Fibroblast of skin of back (primary cell): ENCODE measurements around the gene MMS22L.
A peak's percentile ranks its signal among the peaks of the same experiment; 100 is the strongest.

Experiments used
- DNase-seq: peaks from one replicate; pipeline ENCODE4 v3.0.0-alpha.2; 2013

MMS22L gene

DNA sequence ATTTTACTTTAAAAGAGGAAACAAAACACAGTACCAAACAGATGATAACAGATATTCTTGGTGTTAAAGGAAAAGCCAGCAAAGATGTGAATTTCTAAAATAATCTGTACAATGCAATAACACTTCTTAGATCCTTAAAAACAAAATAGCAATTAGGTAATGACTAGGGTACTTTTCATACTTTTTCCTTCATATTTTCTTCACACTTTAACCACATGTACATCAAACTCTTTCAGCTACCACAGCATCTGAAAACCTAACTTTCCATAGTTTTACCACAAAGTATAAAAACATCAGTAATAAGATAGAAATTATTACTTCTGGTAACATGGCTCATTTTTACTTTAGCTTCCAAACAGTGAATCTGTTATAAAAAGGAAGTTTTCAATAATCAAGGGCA is 141.3 kb downstream of the MMS22L start:
- DNase-seq = no peak

DNA sequence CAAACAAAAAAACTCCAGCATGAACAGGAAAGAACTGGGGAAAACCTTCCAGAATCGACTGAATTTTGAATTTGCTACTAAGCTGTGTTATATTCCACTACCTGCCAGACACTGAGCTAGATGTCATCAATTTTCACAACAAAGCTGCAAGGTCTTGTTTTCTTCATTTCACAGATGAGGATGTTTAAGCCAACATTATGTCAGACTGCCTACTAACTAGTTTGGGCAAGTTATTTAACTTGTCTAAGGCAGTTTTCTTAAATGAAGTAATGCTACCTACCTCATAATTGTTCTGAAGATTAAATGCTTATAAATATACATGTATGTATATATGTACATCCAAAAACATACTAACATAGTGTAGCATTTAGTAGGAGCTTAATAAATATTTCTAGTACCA is 144.4 kb downstream of the MMS22L start:
- no peak for DNase-seq

GRCh38 chr6:97136626-97137358 is 146.2 kb downstream of the MMS22L start:
- DNase-seq = no peak

DNA sequence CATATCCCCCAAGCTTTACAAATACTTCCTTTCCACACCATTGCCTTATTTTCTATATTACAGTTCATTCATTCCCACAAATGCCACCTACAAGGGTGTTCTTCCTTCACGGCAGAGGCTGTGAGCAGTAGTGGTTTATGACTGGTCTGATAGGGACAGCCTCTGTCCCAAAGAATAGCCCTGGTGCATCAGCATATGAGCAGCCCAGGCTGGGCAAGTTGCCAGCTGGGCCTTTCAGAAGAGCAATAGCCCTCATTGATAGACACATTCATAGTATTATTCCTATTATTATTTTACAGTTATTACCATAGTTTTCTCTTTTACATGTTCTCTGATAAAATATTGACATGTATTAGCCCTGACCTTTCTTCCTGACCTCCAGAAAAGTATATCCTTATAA is 149.9 kb downstream of the MMS22L start:
- DNase-seq = peak; percentile 4

DNA sequence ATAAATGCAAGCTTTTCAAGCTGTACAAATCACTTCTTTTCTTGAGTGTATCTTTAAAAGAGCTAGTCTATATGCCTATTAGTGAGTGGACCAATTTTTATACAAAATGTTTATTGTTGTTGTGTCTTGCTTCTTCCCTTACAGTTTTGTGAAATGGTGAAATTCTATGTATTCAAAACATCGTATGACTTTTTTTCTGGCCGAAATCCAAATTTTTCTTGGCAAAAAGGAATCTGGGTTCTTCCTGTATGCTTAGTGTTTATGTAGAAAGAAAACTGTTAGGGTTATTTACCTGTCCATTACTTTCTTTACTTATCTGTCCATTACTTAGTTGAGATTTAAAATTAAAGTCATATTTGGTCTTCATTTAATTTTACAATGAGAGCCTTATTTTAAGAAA is 153.9 kb downstream of the MMS22L start:
- DNase-seq = no peak

DNA sequence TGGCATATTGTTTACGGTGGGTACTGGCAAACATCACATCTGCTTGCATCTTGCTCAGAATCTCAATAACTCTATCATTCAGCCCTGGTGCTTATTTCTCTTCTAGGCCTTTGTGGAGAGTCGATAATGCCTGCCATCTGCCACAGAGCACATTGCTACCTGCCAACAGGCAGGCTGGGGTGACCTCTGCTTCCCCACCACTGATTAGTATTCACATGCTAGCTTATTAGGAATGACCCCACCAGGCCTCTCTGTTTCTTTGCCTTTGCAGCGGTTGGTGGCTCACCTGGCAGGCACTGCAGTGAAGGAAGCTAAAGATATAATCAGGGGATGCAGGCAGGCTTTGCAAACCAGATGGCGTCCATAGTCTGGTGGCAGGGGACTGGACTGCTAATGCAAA is 154.5 kb downstream of the MMS22L start:
- no peak for DNase-seq

GRCh38 chr6:97123652-97124051 is 159.4 kb downstream of the MMS22L start:
- DNase-seq = no peak

- no peak for DNase-seq
Measured at GRCh38 chr6:97123112-97123511, 159.9 kb downstream of the MMS22L start.

GRCh38 chr6:97120511-97120910 is 162.5 kb downstream of the MMS22L start:
- no peak for DNase-seq

GRCh38 chr6:97114645-97115044 is 168.4 kb downstream of the MMS22L start:
- no peak for DNase-seq

- no peak for DNase-seq
Measured at GRCh38 chr6:97113170-97113569, 169.8 kb downstream of the MMS22L start.

- no peak for DNase-seq
Measured at GRCh38 chr6:97111243-97111642, 171.8 kb downstream of the MMS22L start.

DNA sequence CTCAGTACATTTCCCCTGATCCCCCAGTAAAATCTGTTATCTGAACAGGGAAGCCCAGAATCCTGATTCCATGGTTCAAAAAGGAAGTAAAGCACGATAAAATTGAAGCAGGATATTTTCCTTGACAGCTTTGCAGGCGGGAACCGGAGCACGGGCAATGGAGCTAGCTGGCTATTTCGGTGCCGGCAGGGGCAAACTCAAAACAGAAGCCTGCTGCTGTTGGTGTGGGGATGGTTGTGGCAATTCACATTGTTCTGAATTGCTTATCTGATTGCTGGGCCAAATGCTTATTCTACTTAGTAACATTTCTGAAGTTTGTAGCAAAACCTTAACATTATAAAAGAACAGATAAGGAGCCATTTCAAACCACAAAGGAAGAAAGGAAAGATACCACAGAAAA is 172.4 kb downstream of the MMS22L start:
- no peak for DNase-seq

GRCh38 chr6:97110149-97110548 is 172.9 kb downstream of the MMS22L start:
- DNase-seq = no peak

GRCh38 chr6:97109444-97109843 is 173.6 kb downstream of the MMS22L start:
- no peak for DNase-seq

DNA sequence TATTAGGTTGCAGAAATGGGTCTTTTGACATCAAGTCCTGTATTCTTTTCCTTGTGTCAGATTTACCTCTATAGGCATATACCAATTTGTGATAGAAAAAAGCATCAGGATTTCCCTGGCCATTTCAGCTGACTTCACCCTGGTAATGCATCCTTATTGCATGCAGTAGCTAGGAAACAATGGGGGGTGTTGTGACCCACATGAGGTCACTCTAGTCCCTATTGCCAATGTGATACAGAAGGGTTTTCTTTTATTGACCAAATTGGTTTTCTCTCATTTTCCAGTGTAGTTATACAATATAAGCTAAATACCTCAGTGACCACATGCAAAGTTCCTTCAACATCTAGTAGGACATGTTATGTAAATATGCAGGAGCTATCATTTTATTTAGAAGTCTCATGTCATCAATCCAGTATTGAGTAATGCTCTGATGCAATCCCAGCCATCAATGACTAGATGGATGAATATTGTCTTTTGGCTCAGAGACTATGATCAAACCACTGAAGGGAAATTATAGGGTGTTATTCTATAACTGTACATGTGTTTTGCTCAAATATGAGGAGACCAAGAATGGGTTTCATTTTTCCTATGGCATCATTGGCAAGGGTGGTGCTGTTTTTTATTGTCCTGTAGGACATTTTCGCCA is 180.7 kb downstream of the MMS22L start:
- DNase-seq = no peak

GRCh38 chr6:97100696-97101095 is 182.3 kb downstream of the MMS22L start:
- no peak for DNase-seq

DNA sequence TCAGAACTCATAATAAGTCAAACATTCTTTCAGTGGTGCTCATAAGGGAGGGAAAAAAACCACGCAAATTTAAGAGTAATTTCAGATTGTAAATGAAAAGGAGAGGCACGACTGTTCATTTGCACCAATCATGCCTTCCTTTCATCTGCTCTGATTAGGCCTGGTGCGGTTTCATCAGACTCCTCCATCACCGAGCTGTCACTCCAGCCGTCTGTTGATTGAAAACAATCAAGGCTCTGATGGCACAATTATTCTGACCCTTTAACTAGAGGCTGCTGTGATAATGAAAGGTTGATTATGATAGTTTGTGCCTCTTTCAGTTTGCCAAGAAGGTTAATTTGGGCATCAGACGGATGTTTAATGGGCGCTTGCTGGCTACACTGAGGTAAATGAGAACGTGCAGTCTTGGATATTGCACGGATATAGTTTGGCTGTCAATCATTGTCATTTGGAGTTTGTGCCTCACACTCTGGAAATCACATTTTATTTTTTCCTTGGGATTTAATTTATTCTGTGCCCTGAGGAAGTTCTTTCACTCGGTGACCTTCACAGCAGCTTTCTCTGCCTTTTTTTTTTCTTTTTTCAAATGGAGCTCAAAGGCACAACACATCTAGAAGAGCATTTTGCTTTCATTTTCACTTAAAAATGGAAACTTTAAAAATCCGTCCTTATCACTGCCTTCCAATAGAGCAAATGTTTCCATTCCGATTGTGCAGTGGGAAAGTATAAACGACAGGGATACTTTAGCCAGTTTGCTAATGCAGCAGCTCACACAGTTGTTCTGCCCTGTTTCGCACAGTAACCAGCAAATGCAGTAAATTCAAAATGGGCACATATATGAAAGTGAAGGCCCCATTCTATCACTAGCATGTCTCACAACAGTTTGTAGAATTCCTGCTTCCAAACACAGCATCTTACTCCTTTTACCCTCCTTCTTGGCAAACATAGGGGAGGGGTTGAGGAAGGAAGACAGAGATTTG is 185.7 kb downstream of the MMS22L start:
- no peak for DNase-seq

GRCh38 chr6:97095311-97095850 is 187.6 kb downstream of the MMS22L start:
- no peak for DNase-seq

GRCh38 chr6:97094376-97094775 is 188.6 kb downstream of the MMS22L start:
- no peak for DNase-seq

DNA sequence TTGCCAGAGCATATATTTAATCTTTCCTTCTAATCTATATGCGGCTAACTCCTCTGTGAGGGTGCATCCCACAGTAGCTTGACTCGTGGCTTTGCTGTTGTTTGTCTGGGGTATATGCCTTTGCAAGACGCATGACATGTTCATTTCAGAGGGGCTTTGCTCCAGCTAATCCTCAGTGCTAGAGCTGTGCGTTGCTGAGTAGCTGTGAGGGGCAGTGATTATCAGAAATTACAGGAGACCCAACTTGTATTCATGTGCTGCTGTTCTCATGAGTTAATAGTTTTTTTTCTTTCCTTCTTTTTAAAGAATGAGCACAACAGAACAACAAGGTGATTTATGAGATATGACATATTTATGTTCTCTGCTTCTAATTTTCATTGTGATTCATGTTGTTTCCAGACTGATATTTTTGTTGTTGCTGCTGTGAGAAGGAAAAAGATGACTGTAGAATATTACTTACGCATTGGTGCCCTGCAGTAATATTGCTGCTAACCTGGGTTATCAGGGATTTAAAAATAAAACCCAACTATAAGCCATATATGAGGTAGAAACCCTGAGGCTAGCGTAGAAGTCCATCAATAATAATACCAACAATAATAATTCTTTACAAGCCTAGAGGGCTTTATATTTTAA is 190.2 kb downstream of the MMS22L start:
- DNase-seq = no peak
